Testis (tissue), 3 donors: ENCODE measurements around the gene LAMB2. TPM values are rescaled to one million over a fixed set of nuclear protein-coding genes. Genes with fewer than 3 reads are reported as not detected.

Experiments
- DNase-seq: peaks from one replicate; pipeline ENCODE4 v3.0.0-alpha.2; 2019
- H3K27ac ChIP-seq, 2 donors: fragments of 200-600 bp; sonication (generic); one replicate each; pipeline ENCODE4 v1.5.1; 2019
- H3K27me3 ChIP-seq: fragments of 200-600 bp; sonication (generic); one replicate; pipeline ENCODE4 v1.5.1; 2019
- H3K36me3 ChIP-seq: fragments of 200-600 bp; sonication (generic); one replicate; pipeline ENCODE4 v1.5.1; 2017; ENCODE audit warnings: low read depth; ENCODE audit errors: missing control alignments
- H3K4me1 ChIP-seq: fragments of 200-600 bp; sonication (generic); one replicate; pipeline ENCODE4 v1.5.1; 2019
- H3K4me3 ChIP-seq, 2 donors: fragments of 200-600 bp; sonication (generic); one replicate each; pipeline ENCODE4 v1.5.1; 2017 to 2019
- H3K9me3 ChIP-seq: fragments of 200-600 bp; sonication (generic); one replicate; pipeline ENCODE4 v1.5.1; 2017
- CTCF ChIP-seq, 3 experiments: fragments of 450-650 bp in 2 of 3; fragments of 200-600 bp in 1 of 3; sonication (generic) in 1 of 3; IDR thresholded peaks; one replicate each; pipeline ENCODE4 v1.5.1; 2016 to 2019; ENCODE audit warnings: antibody characterized with exemption in 3 of 3, mild to moderate bottlenecking in 2 of 3, moderate library complexity in 1 of 3
- POLR2A ChIP-seq: fragments of 450-650 bp; IDR thresholded peaks from one replicate; pipeline ENCODE4 v1.6.1; 2017; ENCODE audit warnings: antibody characterized with exemption, mild to moderate bottlenecking, moderate library complexity
- WGBS, 2 donors: methylation state at CpG; one replicate each; pipeline ENCODE4 v1.1.5; 2018; 5-methylcytosine and 5-hydroxymethylcytosine counted together
- intact Hi-C: fragments of 100-400 bp; cut with DNase I; formaldehyde crosslinking; loops from one replicate; pipeline ENCODE4 v1.15.1; 2023; ENCODE audit warnings: low total_unique reads
- polyA plus RNA-seq: library from polyadenylated mRNA; stranded (reverse); fragments of 350-450 nt; fragmentation: Illumina TruSeq; extraction: RNeasy Lipid Tissue Mini Kit (QIAGEN cat#74804); gene quantifications from one replicate; pipeline ENCODE4 v1.2.3, GENCODE V29; 2014; ENCODE audit warnings: low read depth, low replicate concordance; ENCODE audit not compliant: insufficient read depth
- total RNA-seq, 2 donors: library from RNA; depleted of rRNA; stranded (reverse); fragments of >200 nt; gene quantifications; one replicate each; pipeline ENCODE4 v1.2.3, GENCODE V29; 2016

LAMB2 gene
- total and polyA plus RNA-seq, 3 donors from 2014 or later = 276 to 503 (median 336) TPM

DNA sequence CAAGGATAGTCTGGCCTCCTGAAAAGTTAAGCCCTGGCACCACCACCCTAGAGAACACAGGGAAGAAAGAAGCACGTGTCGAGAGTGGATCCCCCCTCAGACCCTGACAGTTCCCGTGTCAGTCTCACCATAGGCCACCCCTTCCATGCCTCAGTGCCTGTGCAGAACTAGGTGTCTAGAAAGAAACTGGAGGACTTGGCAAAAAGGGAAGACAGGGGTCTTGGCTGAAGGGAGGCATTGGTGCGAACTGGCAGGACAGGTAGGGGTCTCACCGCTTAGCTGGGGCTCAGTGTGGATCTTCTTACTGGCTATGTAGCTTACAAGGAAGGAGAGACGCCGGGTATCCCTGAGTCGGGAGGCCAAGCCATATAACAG is 28.8 kb downstream of the LAMB2 start:
- H3K27me3 ChIP-seq = no peaks in the 10 kb centered on the region
- intact Hi-C loops = no loop called here
- H3K36me3 ChIP-seq = no peaks in the 10 kb centered on the region
- no peaks in the 10 kb centered on the region for H3K9me3 ChIP-seq
- H3K4me3 ChIP-seq = peak overlapping the region; percentile 96 to 97
- TF ChIP-seq POLR2A (no peak), CTCF (IDR thresholded peaks at IDR 0.05) (no peak)
- H3K4me1 ChIP-seq = peaks cover 13% of the 10 kb centered on the region
- no peak for DNase-seq
- H3K27ac ChIP-seq = peak overlapping the region; percentile 64 to 77
- 0 to 7% methylated on average over 7 to 8 of the region's 8 CpGs for WGBS, 2 donors

GRCh38 chr3:49100046-49100615 is 32.7 kb downstream of the LAMB2 start:
- intact Hi-C loops = no loop called here
- TF ChIP-seq POLR2A (no peak), CTCF (IDR thresholded peaks at IDR 0.05) (no peak)
- Histone ChIP-seq H3K9me3 (no peaks in the 10 kb centered on the region), H3K36me3 (no peaks in the 10 kb centered on the region), H3K27ac (no peak overlapping the region), H3K27me3 (no peaks in the 10 kb centered on the region), H3K4me1 (peaks cover 7% of the 10 kb centered on the region), H3K4me3 (no peak overlapping the region)
- no peak for DNase-seq
- WGBS, 2 donors = 93 to 96% methylated on average over 10 to 11 of the region's 11 CpGs

DNA sequence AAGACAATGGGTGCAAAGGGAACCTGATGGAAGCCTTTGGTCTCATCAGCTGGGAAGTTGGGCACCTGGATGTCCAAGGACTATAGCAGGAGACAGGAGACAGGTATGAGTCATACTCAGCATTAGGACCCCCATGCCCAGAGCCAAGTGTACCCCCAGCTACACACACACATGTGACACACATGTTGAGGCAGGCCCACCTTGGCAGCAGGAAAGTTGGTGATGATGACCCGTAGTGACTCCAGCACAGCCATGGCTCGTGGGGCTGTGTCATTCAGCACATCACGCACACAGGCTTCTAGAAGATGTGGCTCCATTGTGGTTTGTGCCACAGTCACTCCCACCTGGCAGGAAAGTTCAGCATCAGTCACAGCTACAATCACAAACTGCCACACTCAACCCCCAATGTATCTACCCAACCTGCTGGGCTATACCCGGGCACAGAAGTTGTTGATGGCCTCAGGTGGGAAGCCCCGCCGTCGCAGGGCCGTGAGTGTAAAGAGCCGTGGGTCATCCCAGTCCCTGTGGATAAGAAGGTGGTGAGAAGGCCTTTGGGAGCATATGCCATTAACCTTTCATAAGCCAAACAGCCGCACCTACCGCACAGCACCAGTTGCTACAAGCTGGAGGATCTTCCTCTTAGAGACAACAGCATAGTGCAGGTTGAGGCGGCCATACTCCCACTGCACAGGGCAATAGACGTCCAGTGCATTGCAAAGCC is 33.8 kb downstream of the LAMB2 start:
- DNase-seq = no peak
- no peak for TF ChIP-seq POLR2A
- no peak for TF ChIP-seq CTCF (IDR thresholded peaks at IDR 0.05)
- intact Hi-C loops = loop anchor here (10.0 kb wide), 1 partner anchor 74 kb away; the partner anchor contains the start of genes IMPDH2 and NDUFAF3
- Histone ChIP-seq H3K27ac (no peak overlapping the region), H3K9me3 (no peaks in the 10 kb centered on the region), H3K4me3 (no peak overlapping the region), H3K36me3 (no peaks in the 10 kb centered on the region), H3K4me1 (peaks cover 9% of the 10 kb centered on the region), H3K27me3 (no peaks in the 10 kb centered on the region)
- WGBS, 2 donors = 89 to 92% methylated on average over 9 to 13 of the region's 13 CpGs

DNA sequence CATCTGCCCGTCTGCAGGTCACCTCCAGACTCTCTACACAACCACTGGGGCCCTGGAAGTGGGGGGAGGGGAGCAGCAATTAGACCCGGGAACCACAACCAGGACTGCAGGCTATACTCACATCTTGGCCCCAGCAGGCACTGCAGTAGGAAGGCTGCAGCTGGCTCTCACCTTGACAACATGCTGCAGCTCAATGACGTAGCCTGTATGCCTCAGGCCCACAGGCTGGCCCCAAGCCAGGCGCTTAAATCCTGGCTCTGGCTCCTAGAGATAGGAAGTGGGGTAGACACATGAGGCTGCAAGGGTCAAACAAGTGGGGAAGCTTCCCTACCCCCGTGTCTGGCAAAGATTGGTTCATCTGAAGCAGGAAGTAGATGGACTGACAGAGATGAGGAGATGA is 34.4 kb downstream of the LAMB2 start:
- Histone ChIP-seq H3K4me3 (no peak overlapping the region), H3K27ac (no peak overlapping the region), H3K27me3 (no peaks in the 10 kb centered on the region), H3K9me3 (no peaks in the 10 kb centered on the region), H3K36me3 (no peaks in the 10 kb centered on the region), H3K4me1 (peaks cover 4% of the 10 kb centered on the region)
- DNase-seq = no peak
- TF ChIP-seq POLR2A (no peak), CTCF (IDR thresholded peaks at IDR 0.05) (no peak)
- WGBS, 2 donors = 51 to 63% methylated on average over 5 of the region's 5 CpGs
- intact Hi-C loops = loop anchor here (10.0 kb wide), 1 partner anchor 74 kb away; the partner anchor contains the start of genes IMPDH2 and NDUFAF3
